Measurements from ENCODE around the gene RBM20.
"Not testable (repeated sequence)": the region's sequence is repeated elsewhere in the genome, so short reads cannot be mapped to it uniquely, and the experiment has no call there.

The RBM20 gene

DNA sequence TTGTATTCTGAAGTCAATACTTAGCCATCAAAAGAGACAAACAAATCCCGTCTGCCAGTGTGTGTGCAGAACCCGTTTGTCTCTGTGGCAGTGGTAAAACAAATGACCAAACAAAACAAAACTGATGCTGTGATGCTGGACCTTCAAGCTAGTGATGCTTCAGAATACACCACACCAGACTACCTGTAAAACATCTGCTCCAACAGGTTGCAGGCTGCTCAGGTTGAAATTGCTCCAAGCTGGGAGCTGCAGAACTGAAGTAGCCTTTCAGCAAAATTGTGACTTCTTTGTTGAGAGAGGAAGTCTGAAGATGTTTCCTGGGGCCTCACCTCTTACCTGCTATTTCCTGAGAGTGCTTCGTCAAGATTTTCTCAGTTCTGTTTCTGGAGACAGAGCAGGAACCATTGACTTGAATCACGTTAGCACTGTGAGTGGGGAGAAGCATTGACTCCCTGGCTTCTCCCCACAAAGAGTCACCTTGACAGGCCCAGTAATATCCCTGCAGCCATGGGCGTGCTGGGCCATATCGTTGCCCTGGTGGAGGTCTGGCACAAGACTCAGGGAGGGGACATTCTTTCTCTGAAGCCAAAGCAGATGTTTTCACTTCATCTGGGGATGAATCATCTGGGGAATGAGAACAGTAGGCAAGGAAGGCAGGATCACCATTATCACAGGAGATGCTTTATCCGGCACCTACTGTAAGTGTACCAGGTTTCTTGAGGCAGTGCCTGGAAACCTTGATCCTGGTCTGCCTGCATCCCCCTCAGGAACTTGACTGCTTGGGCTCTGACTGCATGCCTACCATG lies 80.2 kb downstream of the RBM20 start:
- peaks cover 27% of the 10 kb centered on the region for H3K4me1 Mint-ChIP-seq
- H3K36me3 Mint-ChIP-seq, result peaks cover 2% of the 10 kb centered on the region
- H3K27me3 Mint-ChIP-seq, result peaks cover 7% of the 10 kb centered on the region
- no peak overlapping the region for H3K27ac Mint-ChIP-seq
- peak overlapping the region; percentile 44 for H3K4me3 Mint-ChIP-seq
- peak in 1 of 2 donors; percentile 18 for DNase-seq (ENCODE audit: low spot score in 2 of 2)
- peak; percentile 72 for ATAC-seq (ENCODE audit: low read depth)
- peaks cover 7% of the 10 kb centered on the region for H3K9me3 Mint-ChIP-seq

DNA sequence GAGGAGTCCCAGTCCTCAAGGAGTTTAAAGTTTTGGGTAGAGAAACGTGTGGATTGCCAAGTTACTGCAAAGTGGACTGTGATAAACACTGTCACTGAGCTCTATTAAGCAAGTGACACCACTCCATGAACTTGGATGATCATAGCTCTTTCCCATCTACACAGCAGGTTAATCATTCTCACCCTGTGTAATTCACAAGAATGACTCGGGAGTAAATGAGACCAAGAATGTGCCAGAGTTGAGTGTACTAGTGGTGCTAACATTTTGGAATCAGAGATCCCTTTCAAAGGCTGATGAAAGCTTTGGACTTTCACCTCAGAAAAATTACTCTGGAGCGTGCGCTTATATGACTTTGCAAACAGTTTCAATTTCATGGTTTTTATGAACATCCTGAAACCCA lies 80.8 kb downstream of the RBM20 start:
- peaks cover 8% of the 10 kb centered on the region for H3K27me3 Mint-ChIP-seq
- H3K4me3 Mint-ChIP-seq, result no peak overlapping the region
- ATAC-seq (ENCODE audit: low read depth), result no peak
- DNase-seq (ENCODE audit: low spot score in 2 of 2), result no peak
- peaks cover 2% of the 10 kb centered on the region for H3K36me3 Mint-ChIP-seq
- peaks cover 7% of the 10 kb centered on the region for H3K9me3 Mint-ChIP-seq
- H3K4me1 Mint-ChIP-seq, result peaks cover 27% of the 10 kb centered on the region
- H3K27ac Mint-ChIP-seq, result no peak overlapping the region

DNA sequence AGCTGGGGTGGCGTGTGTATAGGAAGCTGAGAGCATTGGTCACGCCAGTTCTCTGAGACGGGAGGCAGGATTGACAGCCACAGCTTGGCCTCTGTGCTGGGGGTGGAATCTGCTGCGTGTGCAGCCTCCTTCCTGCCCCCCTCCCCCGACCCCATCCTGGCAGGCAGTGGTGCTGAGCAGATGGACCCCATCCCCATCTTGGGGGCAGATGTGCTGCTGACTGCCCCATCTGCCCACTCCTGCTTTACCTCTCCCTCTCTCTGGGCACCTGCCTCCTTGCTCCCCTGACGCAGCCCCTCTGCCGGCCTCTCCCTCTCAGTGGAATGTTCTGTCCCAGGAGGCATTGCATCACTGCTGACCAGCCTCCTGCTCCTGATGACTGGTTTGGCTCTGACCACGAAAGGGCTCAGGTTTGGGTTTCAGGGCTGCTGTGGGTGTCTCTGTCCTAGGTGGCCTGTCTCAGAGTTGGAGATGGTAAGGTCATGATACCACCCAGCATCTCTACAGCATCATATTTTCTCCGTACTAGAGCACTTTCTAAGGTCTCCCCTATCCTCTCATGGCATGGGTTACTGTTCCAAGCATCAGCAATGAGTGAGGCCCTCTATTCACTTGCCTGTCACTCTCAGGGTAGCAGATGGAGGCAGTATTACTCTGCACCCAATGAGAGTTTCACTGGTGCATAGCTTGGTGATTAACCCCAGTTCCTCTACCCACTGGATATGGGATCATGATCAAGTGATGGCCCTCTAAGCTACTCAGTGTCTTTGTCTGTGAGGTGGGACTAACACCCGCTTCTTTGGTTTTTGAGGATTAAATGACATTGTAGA lies 81.9 kb downstream of the RBM20 start:
- H3K27ac Mint-ChIP-seq, result no peak overlapping the region
- H3K9me3 Mint-ChIP-seq, result peaks cover under 1% of the 10 kb centered on the region
- ATAC-seq (ENCODE audit: low read depth) (no peak), DNase-seq (ENCODE audit: low spot score in 2 of 2) (no peak)
- H3K4me1 Mint-ChIP-seq, result peaks cover 27% of the 10 kb centered on the region
- H3K27me3 Mint-ChIP-seq, result peaks cover 9% of the 10 kb centered on the region
- peaks cover 2% of the 10 kb centered on the region for H3K36me3 Mint-ChIP-seq
- H3K4me3 Mint-ChIP-seq, result no peak overlapping the region

DNA sequence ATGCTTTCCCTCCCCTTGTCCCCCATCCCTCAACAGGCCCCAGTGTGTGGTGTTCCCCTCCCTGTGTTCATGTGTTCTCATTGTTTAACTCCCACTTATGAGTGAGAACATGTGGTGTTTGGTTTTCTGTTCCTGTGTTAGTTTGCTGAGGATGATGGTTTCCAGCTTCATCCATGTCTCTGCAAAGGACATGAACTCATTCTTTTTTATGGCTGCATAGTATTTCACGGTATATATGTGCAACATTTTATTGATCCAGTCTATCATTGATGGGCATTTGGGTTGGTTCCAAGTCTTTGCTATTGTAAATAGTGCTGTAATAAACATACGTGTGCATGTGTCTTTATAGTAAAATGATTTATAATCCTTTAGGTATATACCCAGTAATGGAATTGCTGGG lies 83.6 kb downstream of the RBM20 start:
- H3K4me3 Mint-ChIP-seq; H3K27ac Mint-ChIP-seq; DNase-seq (ENCODE audit: low spot score in 2 of 2); H3K9me3 Mint-ChIP-seq; ATAC-seq (ENCODE audit: low read depth); H3K36me3 Mint-ChIP-seq: not testable (repeated sequence)
- Mint-ChIP-seq H3K4me1 (peaks cover 23% of the 10 kb centered on the region), H3K27me3 (peaks cover 17% of the 10 kb centered on the region)

DNA sequence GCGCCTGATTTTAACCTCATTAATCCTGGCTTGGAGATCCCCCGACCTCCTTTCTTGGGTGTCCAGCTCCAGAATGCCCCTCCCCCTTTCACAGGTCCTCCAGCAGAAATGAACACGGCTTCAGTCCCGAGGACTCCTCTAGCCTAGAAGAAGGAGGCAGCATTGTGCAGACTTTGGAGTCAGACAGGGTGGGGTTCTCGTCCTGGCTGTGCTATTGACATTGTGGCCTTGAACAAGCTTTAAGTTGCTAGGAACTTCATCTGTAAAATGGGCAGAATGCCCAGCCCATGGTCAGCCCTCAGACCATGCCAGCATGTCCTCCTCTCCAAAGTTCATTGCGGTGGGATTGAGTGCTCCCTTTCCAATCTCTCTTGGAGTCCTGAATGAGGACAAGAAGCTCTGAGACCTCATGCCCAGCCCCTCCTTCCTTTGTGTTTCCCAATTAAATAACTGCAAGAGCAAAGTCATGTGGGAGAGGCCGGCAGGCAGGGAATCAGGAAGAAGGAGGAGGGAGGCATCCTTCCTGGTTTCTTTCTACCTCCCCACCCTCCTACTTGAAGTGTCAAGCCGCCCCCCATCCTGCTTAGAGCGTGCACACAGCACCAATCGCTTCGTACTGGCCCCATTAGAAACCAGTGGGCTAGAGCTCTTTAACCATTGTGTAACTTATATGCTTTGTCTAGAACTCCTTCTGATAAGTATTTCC lies 86.4 kb downstream of the RBM20 start:
- no peaks in the 10 kb centered on the region for H3K9me3 Mint-ChIP-seq
- no peak overlapping the region for H3K27ac Mint-ChIP-seq
- peaks cover 2% of the 10 kb centered on the region for H3K36me3 Mint-ChIP-seq
- no peak for ATAC-seq (ENCODE audit: low read depth)
- H3K4me3 Mint-ChIP-seq, result no peak overlapping the region
- no peak for DNase-seq (ENCODE audit: low spot score in 2 of 2)
- H3K27me3 Mint-ChIP-seq, result peaks cover 28% of the 10 kb centered on the region
- H3K4me1 Mint-ChIP-seq, result peaks cover 15% of the 10 kb centered on the region

DNA sequence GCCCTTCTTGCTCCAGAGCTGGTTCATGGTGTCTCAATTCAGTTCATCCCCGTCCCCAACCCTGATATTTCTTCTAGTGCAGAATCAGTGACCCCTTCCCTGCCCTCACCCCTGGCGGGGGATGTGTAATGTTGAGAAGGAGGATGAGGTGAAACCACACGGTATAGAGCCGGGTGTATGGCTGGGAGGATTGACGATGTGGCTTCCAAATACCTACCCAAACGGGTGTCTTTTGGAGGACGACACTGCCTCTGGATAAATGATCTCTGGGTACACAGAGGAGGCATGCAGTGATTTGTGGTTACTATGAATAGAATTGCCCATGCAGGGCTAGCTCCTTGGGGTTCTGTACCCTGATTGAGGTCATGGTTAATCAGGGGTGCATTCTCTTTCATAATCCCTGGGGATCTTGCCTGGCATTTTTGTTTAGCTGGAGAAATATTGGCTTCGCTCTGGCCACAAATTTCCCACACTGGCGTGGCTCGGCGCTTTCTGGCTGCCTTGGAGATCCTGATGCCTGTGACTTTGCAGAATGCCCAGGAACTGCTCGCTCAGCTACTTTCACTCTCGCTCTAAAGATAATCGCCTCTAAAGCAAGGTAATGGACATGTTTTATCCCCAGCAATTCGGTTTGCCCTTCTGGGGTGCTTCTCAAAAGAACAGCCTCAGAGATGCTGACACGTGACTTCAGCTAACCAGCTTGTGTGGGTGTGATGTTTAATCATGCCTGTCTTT lies 89.2 kb downstream of the RBM20 start:
- DNase-seq (ENCODE audit: low spot score in 2 of 2) (no peak), ATAC-seq (ENCODE audit: low read depth) (peak; percentile 59)
- Mint-ChIP-seq H3K9me3 (no peaks in the 10 kb centered on the region), H3K36me3 (peaks cover 2% of the 10 kb centered on the region), H3K4me3 (no peak overlapping the region), H3K27me3 (peaks cover 33% of the 10 kb centered on the region), H3K27ac (no peak overlapping the region), H3K4me1 (peaks cover 11% of the 10 kb centered on the region)

DNA sequence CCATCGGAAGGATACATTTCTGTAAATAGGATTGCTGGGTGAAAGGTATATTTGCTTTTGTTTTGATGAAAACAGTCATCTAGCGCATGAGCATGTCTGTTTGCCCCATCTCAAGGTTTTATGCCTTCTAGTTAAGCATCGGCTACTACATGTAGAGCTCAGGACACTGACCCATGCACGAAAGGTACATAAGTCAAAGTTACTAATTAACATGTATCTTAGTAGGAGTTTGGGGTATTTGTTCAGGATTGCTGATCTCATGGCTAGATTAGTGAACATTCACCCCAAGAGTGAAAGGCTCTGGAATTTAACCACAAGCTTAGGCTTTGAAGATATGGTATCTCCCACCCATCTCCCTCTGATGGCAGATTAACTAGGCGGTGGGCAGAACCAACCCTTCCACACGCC lies 91.5 kb downstream of the RBM20 start:
- DNase-seq (ENCODE audit: low spot score in 2 of 2) (no peak), ATAC-seq (ENCODE audit: low read depth) (no peak)
- Mint-ChIP-seq H3K4me3 (no peak overlapping the region), H3K27me3 (peaks cover 34% of the 10 kb centered on the region), H3K36me3 (no peaks in the 10 kb centered on the region), H3K27ac (no peak overlapping the region), H3K4me1 (peaks cover 14% of the 10 kb centered on the region), H3K9me3 (no peaks in the 10 kb centered on the region)

DNA sequence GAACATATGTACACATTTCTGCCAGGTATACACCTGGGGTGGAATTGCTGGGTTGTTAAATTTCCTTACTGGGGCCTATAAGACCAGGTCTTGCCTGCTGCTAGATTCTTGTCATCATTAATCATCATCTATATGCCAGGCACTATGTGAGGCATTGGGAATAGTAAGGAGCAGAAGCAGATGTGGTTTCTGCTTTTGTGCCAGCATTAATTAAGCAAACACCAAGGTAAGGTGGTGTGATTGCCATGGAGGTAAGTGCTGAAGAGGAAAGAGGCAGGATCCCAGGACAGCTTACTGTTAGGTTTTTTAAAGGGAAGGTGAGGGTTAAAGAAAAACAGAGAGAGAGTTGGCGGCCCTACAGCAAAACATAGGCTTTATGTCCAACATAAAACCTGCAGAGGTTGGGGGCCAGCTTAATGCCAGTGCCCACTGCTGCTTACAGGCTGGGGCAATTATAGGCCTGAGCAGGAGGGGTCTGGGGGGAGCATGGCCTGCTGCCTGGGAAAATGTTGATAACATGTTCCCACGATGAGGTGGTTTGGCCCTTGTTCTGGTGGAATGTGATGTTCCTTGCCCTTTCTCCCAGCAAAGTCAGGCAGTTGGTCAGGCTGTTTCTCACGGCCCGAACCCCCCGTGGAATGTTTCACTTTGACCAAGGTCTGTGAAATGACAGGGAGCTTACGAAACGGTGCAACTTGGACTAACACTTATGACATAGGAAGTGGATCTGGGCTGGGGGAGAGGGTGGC lies 93.9 kb downstream of the RBM20 start:
- H3K36me3 Mint-ChIP-seq, result no peaks in the 10 kb centered on the region
- H3K4me3 Mint-ChIP-seq, result no peak overlapping the region
- DNase-seq (ENCODE audit: low spot score in 2 of 2) (no peak), ATAC-seq (ENCODE audit: low read depth) (no peak)
- H3K27ac Mint-ChIP-seq, result no peak overlapping the region
- no peaks in the 10 kb centered on the region for H3K9me3 Mint-ChIP-seq
- H3K27me3 Mint-ChIP-seq, result peaks cover 29% of the 10 kb centered on the region
- peaks cover 23% of the 10 kb centered on the region for H3K4me1 Mint-ChIP-seq

DNA sequence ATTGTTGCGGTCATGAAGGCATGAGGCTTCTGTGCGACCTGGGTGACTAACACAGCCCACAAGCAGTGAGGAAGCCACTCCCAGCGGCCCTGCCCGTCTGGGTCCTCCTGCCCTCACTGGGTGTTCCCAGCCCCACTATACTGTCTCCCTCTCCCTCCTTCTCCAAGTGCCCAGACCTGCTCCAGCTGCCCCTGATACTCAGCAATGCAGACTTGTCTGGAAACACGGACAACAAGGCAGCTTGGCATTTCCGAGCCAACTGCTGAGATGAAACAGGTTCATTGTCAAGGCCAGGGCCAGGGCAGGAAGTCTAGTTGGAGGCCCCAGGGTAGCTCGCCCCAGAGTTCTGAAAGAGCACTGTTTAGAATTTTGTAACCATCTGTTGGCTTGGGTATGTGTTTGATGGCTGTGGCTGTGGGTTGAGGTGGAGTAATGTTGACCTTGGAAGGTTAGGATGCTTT lies 95.7 kb downstream of the RBM20 start:
- no peak for ATAC-seq (ENCODE audit: low read depth)
- no peak for DNase-seq (ENCODE audit: low spot score in 2 of 2)
- H3K36me3 Mint-ChIP-seq, result no peaks in the 10 kb centered on the region
- H3K4me1 Mint-ChIP-seq, result peaks cover 17% of the 10 kb centered on the region
- H3K9me3 Mint-ChIP-seq, result no peaks in the 10 kb centered on the region
- peaks cover 23% of the 10 kb centered on the region for H3K27me3 Mint-ChIP-seq
- H3K27ac Mint-ChIP-seq, result no peak overlapping the region
- H3K4me3 Mint-ChIP-seq, result no peak overlapping the region

DNA sequence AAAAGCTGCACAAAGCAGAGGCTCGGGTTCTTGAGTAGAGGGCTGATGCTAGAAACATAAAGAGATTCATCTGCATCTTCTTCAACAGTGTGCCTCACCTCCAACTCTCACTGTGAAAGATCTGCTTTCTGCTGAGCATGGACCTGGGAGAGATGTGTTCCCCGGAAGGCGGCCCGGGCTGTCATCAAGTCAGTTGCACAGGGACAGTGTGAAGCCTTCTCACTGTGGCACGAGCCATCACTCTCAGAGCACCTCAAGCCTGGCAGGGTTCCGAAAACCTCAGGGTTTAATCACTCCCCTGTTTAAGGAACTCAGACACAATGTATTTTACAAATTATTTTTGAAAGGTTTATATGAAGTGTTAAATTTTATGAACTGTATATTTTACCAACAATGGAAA lies 98.7 kb downstream of the RBM20 start:
- DNase-seq (ENCODE audit: low spot score in 2 of 2), result no peak
- no peak overlapping the region for H3K27ac Mint-ChIP-seq
- H3K4me1 Mint-ChIP-seq, result peaks cover 24% of the 10 kb centered on the region
- no peaks in the 10 kb centered on the region for H3K9me3 Mint-ChIP-seq
- peaks cover 17% of the 10 kb centered on the region for H3K27me3 Mint-ChIP-seq
- H3K4me3 Mint-ChIP-seq, result no peak overlapping the region
- no peaks in the 10 kb centered on the region for H3K36me3 Mint-ChIP-seq
- ATAC-seq (ENCODE audit: low read depth), result no peak

DNA sequence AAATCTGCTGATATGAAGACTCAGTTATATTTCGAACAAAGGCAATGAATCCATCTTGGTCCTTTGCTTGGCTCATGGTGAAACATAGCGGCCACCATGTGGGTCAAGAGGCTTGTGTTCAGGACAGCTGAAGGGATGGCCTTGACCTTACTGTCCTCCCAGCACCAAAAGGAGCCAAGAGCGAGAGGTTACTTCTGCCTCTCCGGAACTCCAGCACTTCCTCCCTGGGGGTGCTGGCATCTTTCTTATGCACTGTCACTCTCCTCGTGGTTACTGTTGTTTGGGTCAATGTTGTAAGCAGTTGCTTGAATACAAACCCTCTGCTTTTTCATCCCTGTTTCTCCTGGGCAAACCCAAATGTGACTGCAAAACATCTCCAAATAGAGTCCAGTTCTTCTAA lies 100.6 kb downstream of the RBM20 start:
- H3K27me3 Mint-ChIP-seq, result peaks cover 10% of the 10 kb centered on the region

DNA sequence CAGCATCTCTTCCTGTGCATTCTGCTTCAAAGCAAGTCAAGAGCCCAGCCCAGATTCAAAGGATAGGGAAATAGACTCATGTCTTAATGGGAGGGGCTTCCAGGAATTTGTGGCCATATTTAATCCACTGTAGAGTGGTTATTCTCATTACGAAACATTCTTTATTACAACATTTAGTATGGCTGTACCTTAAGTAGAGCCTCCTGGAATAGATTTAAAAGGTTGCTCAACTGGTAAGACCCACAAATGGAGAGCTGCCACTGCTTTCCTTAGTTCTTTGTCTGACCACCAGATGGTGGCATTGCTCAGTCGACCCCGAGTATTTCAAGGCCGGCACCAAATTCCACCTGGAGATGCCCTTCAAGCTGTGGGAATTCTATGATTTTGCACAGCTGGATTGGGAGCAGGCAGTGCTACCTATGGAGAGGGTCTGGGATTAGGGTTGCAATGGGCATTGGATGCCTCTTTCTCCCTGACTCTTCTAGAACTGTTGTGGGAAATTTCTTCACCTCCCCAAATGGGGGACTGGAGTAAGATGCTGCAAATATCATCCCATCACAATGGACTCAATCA lies 102.2 kb downstream of the RBM20 start:
- Mint-ChIP-seq H3K9me3 (peaks cover 9% of the 10 kb centered on the region), H3K27ac (no peak overlapping the region), H3K27me3 (peaks cover 6% of the 10 kb centered on the region), H3K4me1 (peaks cover 22% of the 10 kb centered on the region), H3K36me3 (peaks cover 2% of the 10 kb centered on the region), H3K4me3 (no peak overlapping the region)
- DNase-seq (ENCODE audit: low spot score in 2 of 2), result peak; percentile 50 to 52
- peak; percentile 74 for ATAC-seq (ENCODE audit: low read depth)

More for the DNA sequence above, 100.6 kb downstream of the RBM20 start:
- Mint-ChIP-seq H3K4me1 (peaks cover 26% of the 10 kb centered on the region), H3K27ac (no peak overlapping the region), H3K9me3 (peaks cover 9% of the 10 kb centered on the region), H3K4me3 (no peak overlapping the region), H3K36me3 (peaks cover 2% of the 10 kb centered on the region)
- DNase-seq (ENCODE audit: low spot score in 2 of 2), result no peak
- ATAC-seq (ENCODE audit: low read depth), result no peak
